ENCODE data around the gene ATAD5.
"Not testable (repeated sequence)": the region's sequence is repeated elsewhere in the genome, so short reads cannot be mapped to it uniquely, and the experiment has no call there.

Gene ATAD5

GRCh38 chr17:30917050-30917449 lies 85.3 kb downstream of the ATAD5 start:
- no peak for DNase-seq

GRCh38 chr17:30920282-30920681 lies 88.5 kb downstream of the ATAD5 start:
- DNase-seq: no peak

GRCh38 chr17:30920683-30921543 lies 89.1 kb downstream of the ATAD5 start:
- DNase-seq: no peak

- DNase-seq: no peak
Observed at GRCh38 chr17:30921544-30922196, 89.9 kb downstream of the ATAD5 start, which contains the start of gene ADAP2. Gene ADAP2, plus strand, starts transcription at chr17:30921945. Its CDS starts 70 bp downstream, at chr17:30922015.

- no peak for DNase-seq
Observed at GRCh38 chr17:30922235-30923030, 90.7 kb downstream of the ATAD5 start.

GRCh38 chr17:30924341-30924740 lies 92.6 kb downstream of the ATAD5 start:
- DNase-seq: no peak

- DNase-seq: no peak
Observed at GRCh38 chr17:30926516-30926915, 94.8 kb downstream of the ATAD5 start.

GRCh38 chr17:30927756-30928155 lies 96.0 kb downstream of the ATAD5 start:
- no peak for DNase-seq

- DNase-seq: no peak
Observed at GRCh38 chr17:30928584-30928983, 96.8 kb downstream of the ATAD5 start.

- DNase-seq: no peak
Observed at GRCh38 chr17:30929081-30929633, 97.4 kb downstream of the ATAD5 start.

GRCh38 chr17:30929861-30930260 lies 98.1 kb downstream of the ATAD5 start:
- not testable (repeated sequence) for DNase-seq

- no peak for DNase-seq
Observed at GRCh38 chr17:30930495-30930894, 98.7 kb downstream of the ATAD5 start.

GRCh38 chr17:30931582-30931981 lies 99.8 kb downstream of the ATAD5 start:
- DNase-seq: not testable (repeated sequence)

- DNase-seq: no peak
Observed at GRCh38 chr17:30933966-30934365, 102.2 kb downstream of the ATAD5 start.

- DNase-seq: no peak
Observed at GRCh38 chr17:30939051-30939689, 107.4 kb downstream of the ATAD5 start.

GRCh38 chr17:30942308-30943079 lies 110.7 kb downstream of the ATAD5 start:
- no peak for DNase-seq
